CD4-positive, alpha-beta memory T cell (primary cell): ENCODE data around the gene SMYD3. TPM values are rescaled to one million over a fixed set of nuclear protein-coding genes. Genes with fewer than 3 reads are reported as not detected.

Experiments used
- CTCF ChIA-PET: fragments of 350-600 bp; sonication (Branson Sonifier 250); formaldehyde crosslinking; loops from one replicate; lab custom pipeline; 2021; ENCODE audit warnings: inconsistent platforms; ENCODE audit not compliant: partially characterized antibody; lab: Charles Lee
- POLR2A ChIA-PET: fragments of 350-600 bp; sonication (Branson Sonifier 250); formaldehyde crosslinking; loops from one replicate; lab custom pipeline; 2021; ENCODE audit not compliant: partially characterized antibody; lab: Charles Lee
- DNase-seq, 5 donors: peaks; one replicate each; pipeline versions ENCODE4 v3.0.0 to v3.0.0-alpha.2; 2020 to 2022; ENCODE audit warnings: mixed read lengths in 1 of 5
- H3K27ac ChIP-seq: one replicate; pipeline ENCODE4 v1.7.0; 2013; ENCODE audit warnings: low read depth, low read length
- H3K27me3 ChIP-seq: 2 replicates; pipeline ENCODE4 v1.7.0; 2013; ENCODE audit warnings: mild to moderate bottlenecking, low read length, moderate library complexity; ENCODE audit not compliant: insufficient read depth
- H3K36me3 ChIP-seq: 2 replicates; pipeline ENCODE4 v1.7.0; 2013; ENCODE audit warnings: mild to moderate bottlenecking, low read length, moderate library complexity; ENCODE audit not compliant: insufficient read depth
- H3K4me1 ChIP-seq: 2 replicates; pipeline ENCODE4 v1.7.0; 2013; ENCODE audit warnings: mild to moderate bottlenecking, low read length, moderate library complexity; ENCODE audit not compliant: insufficient read depth
- H3K4me3 ChIP-seq, 2 donors: one replicate each; pipeline ENCODE4 v1.7.0; 2013; ENCODE audit warnings: low read length in 2 of 2, mild to moderate bottlenecking in 1 of 2
- H3K9me3 ChIP-seq, 2 donors: one replicate each; pipeline ENCODE4 v1.7.0; 2013; ENCODE audit warnings: low read length in 2 of 2, control low read depth in 1 of 2; ENCODE audit not compliant: control insufficient read depth in 1 of 2
- H3K27ac Mint-ChIP-seq, 7 donors: one replicate each; pipeline ENCODE4 v1.8.0; 2020 to 2021; ENCODE audit warnings: mixed read lengths in 7 of 7, mild to moderate bottlenecking in 6 of 7, inconsistent platforms in 3 of 7, moderate library complexity in 3 of 7
- H3K27me3 Mint-ChIP-seq, 2 donors: one replicate each; pipeline ENCODE4 v1.8.0; 2020 to 2021; ENCODE audit warnings: mixed read lengths in 2 of 2
- H3K36me3 Mint-ChIP-seq, 2 donors: one replicate each; pipeline ENCODE4 v1.8.0; 2020 to 2021; ENCODE audit warnings: mixed read lengths in 2 of 2, inconsistent platforms in 1 of 2, mild to moderate bottlenecking in 1 of 2
- H3K4me1 Mint-ChIP-seq, 4 donors: one replicate each; pipeline ENCODE4 v1.8.0; 2020 to 2021; ENCODE audit warnings: mixed read lengths in 4 of 4, mild to moderate bottlenecking in 1 of 4
- H3K4me3 Mint-ChIP-seq, 8 donors: one replicate each; pipeline ENCODE4 v1.8.0; 2020 to 2021; ENCODE audit warnings: mixed read lengths in 8 of 8, mild to moderate bottlenecking in 7 of 8, moderate library complexity in 6 of 8, inconsistent platforms in 3 of 8
- H3K9me3 Mint-ChIP-seq, 8 donors: one replicate each; pipeline ENCODE4 v1.8.0; 2020 to 2021; ENCODE audit warnings: mixed read lengths in 8 of 8, mild to moderate bottlenecking in 5 of 8, inconsistent platforms in 3 of 8, moderate library complexity in 1 of 8
- intact Hi-C: fragments of 100-400 bp; cut with micrococcal nuclease; formaldehyde crosslinking; loops from one replicate; pipeline ENCODE4 v1.15.1; 2023
- polyA plus RNA-seq, 2 donors: library from polyadenylated mRNA; unstranded; fragments of 300-500 nt; fragmentation: Illumina TruSeq; gene quantifications; one replicate each; pipeline ENCODE4 v1.2.3, GENCODE V29; 2021
- total RNA-seq, 2 experiments: library from RNA; stranded (reverse); gene quantifications; one replicate each; pipeline ENCODE4 v1.2.3, GENCODE V29; 2021

Gene SMYD3
- total and polyA plus RNA-seq, 4 experiments from 2014 or later = 19.5 to 28.9 (median 22.9) TPM

GRCh38 chr1:246117066-246117791, 389.9 kb downstream of the SMYD3 start:
- ChIA-PET POLR2A (no interaction called here), CTCF (interaction anchor here (0.9 kb wide), 1 partner anchor 964 kb away, joined by 3 read pairs; no protein-coding TSS in a partner anchor)
- H3K4me3 ChIP-seq = no peak overlapping the region
- Mint-ChIP-seq H3K27ac (peak overlapping the region; percentile 70 to 90 (median 86)), H3K4me3 (peak overlapping the region; percentile 49 to 90 (median 72)), H3K4me1 (peaks cover 6 to 24% (median 10%) of the 10 kb centered on the region in 4 donors), H3K36me3 (peaks cover 8 to 36% of the 10 kb centered on the region in 2 donors), H3K27me3 (no peaks in the 10 kb centered on the region), H3K9me3 (peaks cover 0 to 2% (median 0%) of the 10 kb centered on the region in 8 donors)
- peak overlapping the region; percentile 19 for H3K27ac ChIP-seq
- H3K9me3 ChIP-seq = no peaks in the 10 kb centered on the region
- intact Hi-C loops = loop anchor here (2.0 to 5.0 kb wide), 2 partner anchors 228 to 965 kb away; partner anchors contain the start of gene KIF26B
- H3K36me3 ChIP-seq = no peaks in the 10 kb centered on the region
- H3K27me3 ChIP-seq = no peaks in the 10 kb centered on the region
- DNase-seq = peak; percentile 71 to 83 (median 76)
- peaks cover 23% of the 10 kb centered on the region for H3K4me1 ChIP-seq

- peaks cover 8 to 37% of the 10 kb centered on the region in 2 donors for H3K36me3 Mint-ChIP-seq
- H3K4me3 Mint-ChIP-seq = no peak overlapping the region
- DNase-seq = no peak
- peaks cover 6 to 24% (median 10%) of the 10 kb centered on the region in 4 donors for H3K4me1 Mint-ChIP-seq
- intact Hi-C loops = no loop called here
- H3K9me3 Mint-ChIP-seq = peaks cover 0 to 2% (median 0%) of the 10 kb centered on the region in 8 donors
- Histone ChIP-seq H3K36me3 (no peaks in the 10 kb centered on the region), H3K27me3 (no peaks in the 10 kb centered on the region), H3K4me1 (peaks cover 23% of the 10 kb centered on the region), H3K9me3 (no peaks in the 10 kb centered on the region), H3K4me3 (no peak overlapping the region), H3K27ac (no peak overlapping the region)
- ChIA-PET CTCF (no interaction called here), POLR2A (no interaction called here)
- H3K27me3 Mint-ChIP-seq = no peaks in the 10 kb centered on the region
- H3K27ac Mint-ChIP-seq = peak overlapping the region in 2 of 7 donors; percentile 16 to 32
Observed at GRCh38 chr1:246114369-246114768, 392.7 kb downstream of the SMYD3 start.

- peaks cover 6 to 23% (median 10%) of the 10 kb centered on the region in 4 donors for H3K4me1 Mint-ChIP-seq
- Histone ChIP-seq H3K27me3 (no peaks in the 10 kb centered on the region), H3K4me3 (no peak overlapping the region), H3K27ac (no peak overlapping the region), H3K9me3 (no peaks in the 10 kb centered on the region), H3K4me1 (peaks cover 23% of the 10 kb centered on the region), H3K36me3 (no peaks in the 10 kb centered on the region)
- ChIA-PET POLR2A (no interaction called here), CTCF (no interaction called here)
- intact Hi-C loops = no loop called here
- peaks cover 0 to 2% (median 0%) of the 10 kb centered on the region in 8 donors for H3K9me3 Mint-ChIP-seq
- H3K36me3 Mint-ChIP-seq = peaks cover 8 to 34% of the 10 kb centered on the region in 2 donors
- peak overlapping the region in 1 of 7 donors; percentile 35 for H3K27ac Mint-ChIP-seq
- H3K4me3 Mint-ChIP-seq = no peak overlapping the region
- no peaks in the 10 kb centered on the region for H3K27me3 Mint-ChIP-seq
- DNase-seq = no peak
Observed at GRCh38 chr1:246113555-246114095, 393.5 kb downstream of the SMYD3 start.

- CTCF ChIA-PET = interaction anchor here (1.1 kb wide), 1 partner anchor 10 kb away, joined by 3 read pairs; no protein-coding TSS in a partner anchor
- POLR2A ChIA-PET = no interaction called here
Observed at GRCh38 chr1:246111570-246111969, 395.5 kb downstream of the SMYD3 start.

GRCh38 chr1:246110343-246111219, 396.5 kb downstream of the SMYD3 start:
- H3K9me3 Mint-ChIP-seq = peaks cover 0 to 2% (median 0%) of the 10 kb centered on the region in 8 donors
- no peak overlapping the region for H3K4me3 Mint-ChIP-seq
- ChIA-PET CTCF (no interaction called here), POLR2A (no interaction called here)
- no peaks in the 10 kb centered on the region for H3K9me3 ChIP-seq
- H3K4me1 ChIP-seq = no peaks in the 10 kb centered on the region
- H3K27me3 Mint-ChIP-seq = no peaks in the 10 kb centered on the region
- H3K27ac ChIP-seq = no peak overlapping the region
- H3K27ac Mint-ChIP-seq = no peak overlapping the region
- H3K4me3 ChIP-seq = no peak overlapping the region
- H3K36me3 ChIP-seq = no peaks in the 10 kb centered on the region
- no peak for DNase-seq
- H3K4me1 Mint-ChIP-seq = no peaks in the 10 kb centered on the region
- no peaks in the 10 kb centered on the region for H3K27me3 ChIP-seq
- H3K36me3 Mint-ChIP-seq = peaks cover 10 to 40% of the 10 kb centered on the region in 2 donors
- intact Hi-C loops = no loop called here

More at GRCh38 chr1:246111570-246111969, 395.5 kb downstream of the SMYD3 start:
- Mint-ChIP-seq H3K36me3 (peaks cover 12 to 36% of the 10 kb centered on the region in 2 donors), H3K9me3 (peaks cover 0 to 2% (median 0%) of the 10 kb centered on the region in 8 donors), H3K4me3 (no peak overlapping the region), H3K27me3 (no peaks in the 10 kb centered on the region), H3K27ac (no peak overlapping the region), H3K4me1 (peaks cover under 1 to 4% (median 2%) of the 10 kb centered on the region in 4 donors)
- H3K9me3 ChIP-seq = no peaks in the 10 kb centered on the region
- no peak for DNase-seq
- H3K27me3 ChIP-seq = no peaks in the 10 kb centered on the region
- peaks cover 6% of the 10 kb centered on the region for H3K4me1 ChIP-seq
- H3K36me3 ChIP-seq = no peaks in the 10 kb centered on the region
- intact Hi-C loops = no loop called here
- no peak overlapping the region for H3K27ac ChIP-seq
- H3K4me3 ChIP-seq = no peak overlapping the region

- CTCF ChIA-PET = no interaction called here
- peaks cover 0 to 2% (median 0%) of the 10 kb centered on the region in 8 donors for H3K9me3 Mint-ChIP-seq
- H3K4me1 Mint-ChIP-seq = no peaks in the 10 kb centered on the region
- Histone ChIP-seq H3K27me3 (no peaks in the 10 kb centered on the region), H3K9me3 (no peaks in the 10 kb centered on the region), H3K36me3 (no peaks in the 10 kb centered on the region), H3K4me3 (no peak overlapping the region), H3K4me1 (no peaks in the 10 kb centered on the region), H3K27ac (no peak overlapping the region)
- no peaks in the 10 kb centered on the region for H3K27me3 Mint-ChIP-seq
- H3K36me3 Mint-ChIP-seq = peaks cover 4 to 28% of the 10 kb centered on the region in 2 donors
- no peak for DNase-seq
- no peak overlapping the region for H3K27ac Mint-ChIP-seq
- H3K4me3 Mint-ChIP-seq = no peak overlapping the region
- intact Hi-C loops = no loop called here
- POLR2A ChIA-PET = no interaction called here
Observed at GRCh38 chr1:246108278-246108925, 398.7 kb downstream of the SMYD3 start.
